ENCODE data around the gene KLB.
A peak's percentile ranks its signal among the peaks of the same experiment; 100 is the strongest.
"Not testable (repeated sequence)": the region's sequence is repeated elsewhere in the genome, so short reads cannot be mapped to it uniquely, and the experiment has no call there.

Gene KLB

DNA sequence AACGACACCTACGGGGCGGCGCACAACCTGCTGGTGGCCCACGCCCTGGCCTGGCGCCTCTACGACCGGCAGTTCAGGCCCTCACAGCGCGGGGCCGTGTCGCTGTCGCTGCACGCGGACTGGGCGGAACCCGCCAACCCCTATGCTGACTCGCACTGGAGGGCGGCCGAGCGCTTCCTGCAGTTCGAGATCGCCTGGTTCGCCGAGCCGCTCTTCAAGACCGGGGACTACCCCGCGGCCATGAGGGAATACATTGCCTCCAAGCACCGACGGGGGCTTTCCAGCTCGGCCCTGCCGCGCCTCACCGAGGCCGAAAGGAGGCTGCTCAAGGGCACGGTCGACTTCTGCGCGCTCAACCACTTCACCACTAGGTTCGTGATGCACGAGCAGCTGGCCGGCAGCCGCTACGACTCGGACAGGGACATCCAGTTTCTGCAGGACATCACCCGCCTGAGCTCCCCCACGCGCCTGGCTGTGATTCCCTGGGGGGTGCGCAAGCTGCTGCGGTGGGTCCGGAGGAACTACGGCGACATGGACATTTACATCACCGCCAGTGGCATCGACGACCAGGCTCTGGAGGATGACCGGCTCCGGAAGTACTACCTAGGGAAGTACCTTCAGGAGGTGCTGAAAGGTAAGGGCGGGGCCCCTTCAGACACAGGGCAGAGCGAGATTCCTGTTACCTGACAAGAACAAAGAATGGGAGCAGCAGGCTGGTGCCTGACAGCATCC, 40.3 kb downstream of the KLB start:
- DNase-seq (ENCODE audit: low read depth, low spot score) = no peak
- peak overlapping the region; percentile 48; the same call in 1 of the 2 replicates for H3K4me3 ChIP-seq (ENCODE audit: low read length)
- H3K4me1 ChIP-seq (ENCODE audit: control insufficient read depth, insufficient read depth, low read length) = no peaks in the 10 kb centered on the region
- no peaks in the 10 kb centered on the region for H3K9me3 ChIP-seq (ENCODE audit: control insufficient read depth, insufficient read depth, low read length)
- H3K27me3 ChIP-seq (ENCODE audit: control insufficient read depth, insufficient read depth, low read length) = no peaks in the 10 kb centered on the region
- no peak overlapping the region for H3K27ac ChIP-seq (ENCODE audit: low read length)
- H3K36me3 ChIP-seq (ENCODE audit: control insufficient read depth, insufficient read depth, low read length) = peaks cover 1% of the 10 kb centered on the region; the same call in 1 of the 2 replicates
- no CpG with 5 or more reads among the region's 61 CpGs for WGBS (ENCODE audit: insufficient coverage, insufficient read length)

DNA sequence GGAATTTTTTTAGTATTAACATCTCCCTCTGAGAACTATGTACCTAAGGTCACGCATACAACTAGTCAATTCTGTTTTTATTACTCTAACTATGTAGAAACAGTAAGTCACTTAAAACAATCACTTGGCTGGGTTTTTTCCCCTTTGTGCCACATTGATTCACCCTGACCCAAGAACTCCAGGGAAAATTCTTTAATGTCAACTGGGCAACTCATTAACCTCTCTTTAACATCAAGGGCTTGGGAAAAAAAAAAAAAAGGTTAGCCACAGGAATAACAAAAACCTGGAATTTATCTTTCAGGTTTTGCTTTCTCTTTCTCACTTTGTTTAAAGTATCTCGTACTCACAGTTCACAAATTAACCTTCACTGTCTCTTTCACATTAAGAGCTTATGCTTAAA, 43.9 kb downstream of the KLB start:
- H3K9me3 ChIP-seq (ENCODE audit: control insufficient read depth, insufficient read depth, low read length) = no peaks in the 10 kb centered on the region
- no CpG with 5 or more reads among the region's 2 CpGs for WGBS (ENCODE audit: insufficient coverage, insufficient read length)
- no peak for DNase-seq (ENCODE audit: low read depth, low spot score)
- no peaks in the 10 kb centered on the region for H3K27me3 ChIP-seq (ENCODE audit: control insufficient read depth, insufficient read depth, low read length)
- no peak overlapping the region for H3K27ac ChIP-seq (ENCODE audit: low read length)
- H3K36me3 ChIP-seq (ENCODE audit: control insufficient read depth, insufficient read depth, low read length) = peaks cover 24% of the 10 kb centered on the region; the same call in 1 of the 2 replicates
- no peak overlapping the region for H3K4me3 ChIP-seq (ENCODE audit: low read length)
- H3K4me1 ChIP-seq (ENCODE audit: control insufficient read depth, insufficient read depth, low read length) = no peaks in the 10 kb centered on the region

DNA sequence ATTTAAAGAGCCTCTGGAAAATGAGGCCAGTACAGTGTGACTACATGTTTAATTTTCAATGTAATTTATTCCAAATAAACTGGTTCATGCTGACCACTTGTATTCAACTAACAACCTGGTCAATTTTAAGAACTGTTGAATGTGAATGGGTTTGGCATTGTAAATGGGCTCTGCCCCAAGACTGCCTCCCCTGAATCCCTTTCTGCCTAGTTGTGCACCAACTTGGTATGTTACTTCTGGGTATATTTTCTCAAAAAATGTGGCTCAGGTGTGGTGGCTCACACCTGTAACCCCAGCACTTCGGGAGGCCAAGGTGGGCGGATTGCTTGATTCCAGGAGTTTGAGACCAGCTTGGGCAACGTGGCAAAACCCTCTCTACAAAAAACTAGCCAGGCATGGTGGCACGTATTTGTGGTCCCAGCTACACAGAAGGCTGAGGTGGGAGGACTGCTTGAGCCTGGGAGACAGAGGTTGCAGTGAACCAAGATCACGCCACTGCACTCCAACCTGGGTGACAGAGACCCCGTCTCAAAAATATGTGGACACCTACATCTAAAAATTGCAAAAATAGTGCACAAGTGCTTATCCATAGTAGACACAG, 44.8 kb downstream of the KLB start:
- Histone ChIP-seq H3K4me3 (ENCODE audit: low read length) (no peak overlapping the region), H3K27me3 (ENCODE audit: control insufficient read depth, insufficient read depth, low read length) (no peaks in the 10 kb centered on the region), H3K27ac (ENCODE audit: low read length) (no peak overlapping the region), H3K4me1 (ENCODE audit: control insufficient read depth, insufficient read depth, low read length) (no peaks in the 10 kb centered on the region), H3K9me3 (ENCODE audit: control insufficient read depth, insufficient read depth, low read length) (no peaks in the 10 kb centered on the region), H3K36me3 (ENCODE audit: control insufficient read depth, insufficient read depth, low read length) (peaks cover 27% of the 10 kb centered on the region; the same call in 1 of the 2 replicates)
- WGBS (ENCODE audit: insufficient coverage, insufficient read length) = no CpG with 5 or more reads among the region's 6 CpGs
- no peak for DNase-seq (ENCODE audit: low read depth, low spot score)

DNA sequence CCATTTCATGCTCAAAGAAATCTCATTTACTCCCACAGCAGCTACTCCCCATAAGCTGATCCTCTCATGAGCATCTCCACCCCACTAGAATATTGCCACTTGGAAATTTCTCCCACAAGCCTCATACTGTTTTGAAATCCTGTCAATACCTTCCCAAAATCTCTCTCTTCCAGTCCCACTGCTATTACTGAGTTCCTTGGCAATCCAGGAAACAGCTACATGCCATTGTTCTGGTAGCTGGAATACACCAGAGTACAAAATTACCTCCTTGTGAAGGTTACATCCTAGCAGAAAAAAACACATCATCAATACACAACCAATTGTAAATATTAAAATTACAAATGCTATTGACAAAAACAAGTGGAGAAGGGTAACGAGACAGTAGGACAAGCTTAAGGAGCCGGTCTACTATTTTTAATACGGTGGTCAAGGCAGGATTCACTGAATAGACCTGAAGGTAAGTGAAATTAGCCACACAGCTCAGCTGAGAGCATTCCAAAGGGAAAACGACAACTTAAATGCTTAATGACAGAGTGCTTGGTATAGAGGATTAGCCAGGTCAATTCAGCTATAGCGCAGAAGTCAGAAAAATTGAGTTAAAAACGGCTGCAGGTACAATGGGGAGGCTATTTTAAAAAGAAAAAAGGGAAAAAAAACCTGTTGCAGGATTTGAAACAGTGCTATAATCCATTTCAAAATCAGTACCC, 45.6 kb downstream of the KLB start:
- no peak for DNase-seq (ENCODE audit: low read depth, low spot score)
- no peaks in the 10 kb centered on the region for H3K27me3 ChIP-seq (ENCODE audit: control insufficient read depth, insufficient read depth, low read length)
- H3K4me3 ChIP-seq (ENCODE audit: low read length) = no peak overlapping the region
- H3K36me3 ChIP-seq (ENCODE audit: control insufficient read depth, insufficient read depth, low read length) = peaks cover 35% of the 10 kb centered on the region; the same call in 1 of the 2 replicates
- WGBS (ENCODE audit: insufficient coverage, insufficient read length) = no CpG with 5 or more reads among the region's 6 CpGs
- H3K9me3 ChIP-seq (ENCODE audit: control insufficient read depth, insufficient read depth, low read length) = no peaks in the 10 kb centered on the region
- H3K4me1 ChIP-seq (ENCODE audit: control insufficient read depth, insufficient read depth, low read length) = no peaks in the 10 kb centered on the region
- H3K27ac ChIP-seq (ENCODE audit: low read length) = no peak overlapping the region

DNA sequence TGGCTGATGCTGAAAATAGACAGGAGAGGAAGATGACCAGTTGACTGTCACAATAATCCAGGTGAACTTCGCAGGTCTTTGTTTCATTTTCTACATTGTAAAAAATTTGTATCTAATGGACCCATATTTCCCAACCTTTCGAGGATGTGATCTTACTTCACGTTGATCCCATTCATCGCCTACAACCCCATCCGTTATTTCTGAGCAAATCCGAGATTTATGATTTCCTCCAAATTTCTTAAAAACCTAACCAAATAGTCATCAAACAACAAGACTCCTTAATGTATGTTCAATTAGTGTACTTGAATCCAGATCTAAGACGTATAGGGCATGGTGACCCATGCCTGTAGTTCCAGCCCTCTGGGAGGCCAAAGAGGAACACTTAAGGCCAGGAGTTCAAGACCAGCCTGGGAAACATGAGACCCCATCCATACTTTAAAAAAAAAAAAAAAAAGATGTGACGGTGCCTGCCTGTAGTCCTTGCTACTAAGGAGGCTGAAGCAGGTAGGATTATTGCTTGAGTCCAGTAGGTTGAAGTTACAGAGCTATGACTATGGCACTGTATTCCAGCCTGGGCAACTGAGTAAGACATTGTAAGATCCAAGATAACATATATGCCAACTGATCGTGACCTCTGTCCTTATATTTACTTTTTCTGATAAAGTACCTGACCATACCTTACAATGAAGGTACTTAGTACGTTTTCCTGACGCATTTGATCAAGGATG, 46.3 kb downstream of the KLB start:
- Histone ChIP-seq H3K4me1 (ENCODE audit: control insufficient read depth, insufficient read depth, low read length) (no peaks in the 10 kb centered on the region), H3K27me3 (ENCODE audit: control insufficient read depth, insufficient read depth, low read length) (no peaks in the 10 kb centered on the region), H3K4me3 (ENCODE audit: low read length) (no peak overlapping the region), H3K9me3 (ENCODE audit: control insufficient read depth, insufficient read depth, low read length) (no peaks in the 10 kb centered on the region), H3K36me3 (ENCODE audit: control insufficient read depth, insufficient read depth, low read length) (peaks cover 39% of the 10 kb centered on the region; the same call in 1 of the 2 replicates), H3K27ac (ENCODE audit: low read length) (no peak overlapping the region)
- no peak for DNase-seq (ENCODE audit: low read depth, low spot score)
- 100% methylated on average over 4 of the region's 11 CpGs for WGBS (ENCODE audit: insufficient coverage, insufficient read length)

DNA sequence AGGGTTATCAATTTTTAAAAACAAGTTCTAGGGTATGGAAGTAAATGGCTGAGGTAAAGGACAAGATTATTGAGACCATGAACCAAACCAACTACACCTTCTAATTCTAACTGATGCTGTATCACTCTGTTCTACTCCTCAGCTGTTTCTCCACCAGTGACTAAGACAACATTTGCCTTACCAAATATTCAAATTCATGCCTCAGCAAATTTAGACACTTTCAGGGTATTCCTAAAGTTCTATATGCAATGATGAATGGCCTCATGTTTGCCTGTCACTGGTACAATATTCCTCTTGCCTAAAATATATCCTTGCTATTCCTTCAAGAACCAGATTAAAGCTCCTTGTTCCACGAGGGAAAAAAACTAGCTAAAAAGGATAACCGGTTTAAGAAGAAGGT, 47.0 kb downstream of the KLB start:
- no CpG with 5 or more reads among the region's 2 CpGs for WGBS (ENCODE audit: insufficient coverage, insufficient read length)

DNA sequence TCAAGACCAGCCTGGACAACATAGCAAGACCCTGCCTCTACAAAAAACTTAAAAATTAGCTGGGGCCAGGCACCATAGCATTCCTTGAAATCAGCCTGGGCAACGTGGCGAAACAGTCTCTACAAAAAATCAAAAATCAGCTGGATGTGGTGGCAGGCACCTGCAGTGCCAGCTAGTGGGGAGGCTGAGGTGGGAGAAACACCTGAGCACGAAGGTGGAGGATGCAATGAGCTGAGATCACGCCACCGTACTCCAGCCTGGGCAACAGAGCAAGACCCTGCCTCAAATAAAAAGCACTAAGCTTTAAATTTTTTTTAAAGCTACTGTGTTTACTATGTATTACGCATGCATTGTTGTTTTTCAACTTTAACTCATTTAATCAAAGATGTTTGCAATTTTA, 48.8 kb downstream of the KLB start:
- no peak for DNase-seq (ENCODE audit: low read depth, low spot score)
- Histone ChIP-seq H3K36me3 (ENCODE audit: control insufficient read depth, insufficient read depth, low read length) (peaks cover 39% of the 10 kb centered on the region; the same call in 1 of the 2 replicates), H3K4me1 (ENCODE audit: control insufficient read depth, insufficient read depth, low read length) (no peaks in the 10 kb centered on the region), H3K27me3 (ENCODE audit: control insufficient read depth, insufficient read depth, low read length) (no peaks in the 10 kb centered on the region), H3K27ac (ENCODE audit: low read length) (no peak overlapping the region), H3K9me3 (ENCODE audit: control insufficient read depth, insufficient read depth, low read length) (no peaks in the 10 kb centered on the region), H3K4me3 (ENCODE audit: low read length) (no peak overlapping the region)
- WGBS (ENCODE audit: insufficient coverage, insufficient read length) = no CpG with 5 or more reads among the region's 6 CpGs

More for the DNA sequence above, 47.0 kb downstream of the KLB start:
- Histone ChIP-seq H3K27me3 (ENCODE audit: control insufficient read depth, insufficient read depth, low read length) (no peaks in the 10 kb centered on the region), H3K36me3 (ENCODE audit: control insufficient read depth, insufficient read depth, low read length) (peaks cover 39% of the 10 kb centered on the region; the same call in 1 of the 2 replicates), H3K9me3 (ENCODE audit: control insufficient read depth, insufficient read depth, low read length) (no peaks in the 10 kb centered on the region), H3K27ac (ENCODE audit: low read length) (no peak overlapping the region), H3K4me3 (ENCODE audit: low read length) (no peak overlapping the region), H3K4me1 (ENCODE audit: control insufficient read depth, insufficient read depth, low read length) (no peaks in the 10 kb centered on the region)
- DNase-seq (ENCODE audit: low read depth, low spot score) = no peak

DNA sequence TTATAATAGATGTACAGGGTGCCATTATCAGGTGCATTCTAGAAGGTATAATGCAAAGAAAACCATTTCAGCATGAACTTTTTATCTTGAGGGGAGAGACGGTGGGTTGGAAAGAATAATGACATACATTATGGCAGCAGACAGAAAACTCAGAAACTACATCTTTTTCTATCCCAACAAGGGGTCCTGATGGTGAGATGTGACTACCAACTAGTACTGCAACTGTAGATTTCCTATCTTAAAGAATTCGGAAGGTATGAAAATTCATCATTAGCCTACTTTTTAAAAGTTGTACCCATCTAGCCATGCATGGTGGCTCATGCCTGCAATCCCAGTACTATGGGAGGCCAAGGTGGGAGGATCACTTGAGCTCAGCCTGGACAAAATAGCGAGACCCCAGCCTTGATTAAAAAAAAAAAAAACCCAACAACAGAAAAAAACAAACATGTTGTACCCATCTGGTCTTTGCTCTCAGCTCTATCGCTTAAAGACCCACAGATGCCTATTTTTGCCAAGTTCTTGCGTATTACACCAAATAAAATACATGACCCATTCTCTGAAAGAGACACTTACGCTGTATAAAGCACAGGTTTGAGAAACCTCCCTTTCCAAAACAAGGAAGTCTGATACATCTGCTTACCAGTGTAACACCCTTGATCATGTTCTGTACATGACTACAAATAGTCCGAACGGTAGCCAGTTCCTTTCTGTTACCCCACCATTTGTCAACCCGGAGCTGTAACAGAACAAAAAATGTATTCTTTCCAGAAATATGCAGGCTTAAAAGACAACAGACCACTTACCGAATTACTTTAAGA, 50.4 kb downstream of the KLB start:
- no CpG with 5 or more reads among the region's 10 CpGs for WGBS (ENCODE audit: insufficient coverage, insufficient read length)
- H3K27me3 ChIP-seq (ENCODE audit: control insufficient read depth, insufficient read depth, low read length) = no peaks in the 10 kb centered on the region
- no peaks in the 10 kb centered on the region for H3K4me1 ChIP-seq (ENCODE audit: control insufficient read depth, insufficient read depth, low read length)
- no peaks in the 10 kb centered on the region for H3K9me3 ChIP-seq (ENCODE audit: control insufficient read depth, insufficient read depth, low read length)
- DNase-seq (ENCODE audit: low read depth, low spot score) = no peak
- H3K36me3 ChIP-seq (ENCODE audit: control insufficient read depth, insufficient read depth, low read length) = peaks cover 36% of the 10 kb centered on the region; the same call in 1 of the 2 replicates
- no peak overlapping the region; the same call in 1 of the 2 replicates for H3K4me3 ChIP-seq (ENCODE audit: low read length)
- H3K27ac ChIP-seq (ENCODE audit: low read length) = no peak overlapping the region

DNA sequence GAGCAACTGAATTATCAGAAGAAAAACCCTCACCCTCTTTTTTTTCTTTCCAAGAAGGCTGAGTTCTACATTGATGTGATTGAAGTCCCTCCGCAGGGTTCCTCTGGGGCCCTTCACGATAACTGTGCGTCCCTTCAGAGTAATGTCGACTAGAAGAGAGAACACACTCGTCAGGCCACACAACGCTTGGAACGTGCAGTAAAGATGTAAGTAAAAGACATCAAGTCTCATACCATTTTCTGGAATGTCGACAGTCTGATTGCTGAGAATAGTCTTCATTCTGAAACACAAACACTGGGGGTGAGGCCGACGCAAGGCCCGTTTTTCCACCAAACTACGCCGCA, 51.4 kb downstream of the KLB start:
- not testable (repeated sequence) for H3K9me3 ChIP-seq (ENCODE audit: control insufficient read depth, insufficient read depth, low read length); H3K4me1 ChIP-seq (ENCODE audit: control insufficient read depth, insufficient read depth, low read length); DNase-seq (ENCODE audit: low read depth, low spot score); H3K27me3 ChIP-seq (ENCODE audit: control insufficient read depth, insufficient read depth, low read length); H3K27ac ChIP-seq (ENCODE audit: low read length)
- Histone ChIP-seq H3K4me3 (ENCODE audit: low read length) (peak overlapping the region; percentile 81), H3K36me3 (ENCODE audit: control insufficient read depth, insufficient read depth, low read length) (peaks cover 26% of the 10 kb centered on the region; the same call in 1 of the 2 replicates)
- no CpG with 5 or more reads among the region's 13 CpGs for WGBS (ENCODE audit: insufficient coverage, insufficient read length)
